ENCODE data around the gene ATR. TPM values are rescaled to one million over a fixed set of nuclear protein-coding genes. Genes with fewer than 3 reads are reported as not detected.
"Not testable (repeated sequence)": the region's sequence is repeated elsewhere in the genome, so short reads cannot be mapped to it uniquely, and the experiment has no call there.

Gene ATR
- polyA plus RNA-seq (2013, experiment 1 of 2; ENCODE audit: insufficient read length) = 12.7 TPM
- 13.0 TPM for polyA plus RNA-seq (2013, experiment 2 of 2; ENCODE audit: insufficient read length)

DNA sequence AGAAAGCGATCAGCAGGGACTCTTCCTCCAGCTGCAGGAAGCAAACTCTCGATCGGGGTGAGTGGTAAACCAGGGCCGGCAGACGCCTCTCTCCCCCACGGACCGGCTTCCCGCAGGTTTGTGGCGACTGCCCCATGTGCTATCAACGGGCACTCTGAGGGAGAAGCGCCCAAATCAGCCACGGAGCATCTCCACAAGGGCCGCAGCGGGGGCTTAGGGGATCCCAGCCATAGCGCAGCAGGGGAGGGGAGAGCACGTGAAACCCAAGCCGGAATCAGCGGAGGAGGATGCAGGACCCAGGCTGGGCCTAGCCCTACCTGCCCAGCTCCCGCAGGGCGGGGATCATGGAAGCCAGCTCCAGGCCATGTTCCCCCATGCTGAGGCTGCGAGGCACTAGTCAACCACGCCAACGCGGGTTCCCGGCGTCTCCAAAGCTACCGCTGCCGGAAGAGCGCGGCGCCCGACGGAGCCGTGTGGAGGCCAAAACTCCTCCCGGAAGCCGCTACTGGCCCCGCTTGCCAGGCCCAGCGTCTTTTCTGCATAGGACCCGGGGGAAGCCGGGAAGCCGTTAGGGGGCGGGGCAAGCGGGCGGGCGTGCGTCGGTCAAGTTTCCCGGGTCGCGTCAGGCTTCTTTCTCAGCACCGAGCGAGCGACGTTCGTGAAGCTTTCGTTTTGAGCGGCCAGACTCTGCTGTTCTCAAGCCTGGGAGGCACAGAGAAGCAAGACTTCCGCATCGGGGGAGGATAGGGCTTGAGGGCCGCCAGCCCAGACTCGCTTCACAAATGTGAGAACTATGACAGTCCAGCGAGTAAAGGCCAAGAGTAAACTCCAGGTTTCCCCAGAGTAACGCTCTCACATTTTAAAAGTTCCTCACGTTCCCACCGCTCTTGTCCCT lies at the start of gene ATR:
ATR (minus strand) TSS at position 405 of the 895 bp plus-strand sequence; CDS start at position 376, 29 bp downstream.
- DNase-seq = peak; percentile 97

DNA sequence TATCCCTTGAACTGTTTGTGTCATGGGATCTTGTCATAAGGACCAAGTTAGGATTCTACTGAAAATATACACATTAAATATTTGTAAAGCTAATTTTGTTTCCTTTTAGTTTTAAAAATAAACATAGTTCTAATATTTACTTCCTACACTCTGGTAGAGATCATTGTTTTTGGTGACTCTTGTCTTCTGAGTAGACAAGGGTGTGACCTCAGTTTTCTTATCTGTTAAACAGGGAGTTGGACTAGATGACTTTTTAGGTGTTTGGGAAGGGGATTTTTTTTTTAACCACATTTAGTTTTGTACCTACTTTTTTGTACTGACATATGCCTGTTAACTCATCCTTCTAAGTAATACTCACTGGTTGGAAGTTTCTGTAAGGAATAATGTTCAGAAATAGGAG lies 48.4 kb upstream of the ATR start:
- no peak for DNase-seq

DNA sequence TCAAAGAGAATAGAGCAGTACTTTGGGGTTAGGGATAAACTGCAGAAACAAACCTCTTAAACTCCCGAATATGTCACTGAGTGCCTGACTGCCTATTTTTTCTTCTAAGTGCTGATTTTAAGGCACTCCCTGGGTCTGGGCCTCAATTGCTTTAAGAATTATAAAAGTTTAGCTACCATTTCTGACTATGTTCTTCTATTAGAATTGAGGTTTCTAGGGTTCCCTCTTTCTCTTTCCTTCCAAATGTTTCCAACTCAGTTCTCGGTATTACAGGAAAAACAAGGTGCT lies 46.6 kb upstream of the ATR start:
- DNase-seq = no peak

DNA sequence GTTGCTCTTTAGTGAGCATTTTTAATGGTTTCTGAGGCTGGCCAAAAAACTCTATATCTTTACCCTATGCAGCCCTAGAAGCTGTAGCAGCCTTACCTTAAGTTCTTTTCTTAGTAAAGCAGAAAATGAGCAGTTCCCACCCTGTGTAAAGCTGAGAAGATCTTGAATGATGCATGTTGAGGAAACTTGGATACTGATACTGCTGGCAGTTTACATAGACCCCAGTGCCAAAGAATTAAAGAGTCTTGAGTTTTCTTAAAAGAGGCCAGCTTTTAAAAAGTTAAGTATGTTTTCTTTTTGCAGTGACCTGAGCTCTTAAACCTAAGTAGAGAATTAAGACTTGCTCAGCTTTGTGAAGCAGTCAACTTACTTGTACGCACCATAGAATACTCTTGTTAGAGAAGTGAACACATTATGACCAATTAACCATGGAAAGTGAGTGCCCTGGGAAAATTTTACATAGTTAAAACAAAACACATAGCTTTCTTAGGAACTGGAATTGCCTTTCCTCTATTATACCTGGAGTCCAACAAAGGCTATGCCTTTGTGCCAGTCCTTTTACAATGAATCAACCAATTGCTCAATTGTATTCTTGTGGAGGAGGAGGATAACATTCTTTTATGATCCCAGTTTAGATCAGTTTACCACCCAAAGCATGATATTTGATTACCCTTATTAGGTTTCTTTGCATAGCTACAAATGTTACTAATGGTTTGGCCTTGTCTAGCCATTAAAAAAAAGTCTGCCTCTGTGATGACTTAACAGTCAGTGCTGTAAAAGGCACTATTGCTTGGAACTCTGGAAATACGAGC lies 46.0 kb upstream of the ATR start:
- DNase-seq = no peak

DNA sequence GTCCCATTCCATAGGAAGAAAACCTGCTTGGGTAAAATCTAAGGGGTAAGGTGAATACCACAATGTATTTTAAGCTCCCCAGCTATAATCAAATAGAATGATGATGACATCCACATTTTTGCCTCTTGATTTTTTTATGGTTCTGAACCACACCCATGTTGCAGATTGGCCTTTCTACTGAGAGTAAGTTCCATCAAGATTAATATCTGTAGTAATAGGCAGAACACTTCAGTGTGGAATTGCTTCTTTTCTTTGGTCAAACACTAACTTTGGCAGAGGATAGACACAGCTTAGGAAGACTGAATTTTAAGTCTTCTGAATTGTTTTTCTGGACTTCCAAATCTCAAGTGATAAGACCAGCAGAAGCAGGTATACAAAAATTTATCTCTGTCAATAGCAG lies 44.7 kb upstream of the ATR start:
- no peak for DNase-seq

DNA sequence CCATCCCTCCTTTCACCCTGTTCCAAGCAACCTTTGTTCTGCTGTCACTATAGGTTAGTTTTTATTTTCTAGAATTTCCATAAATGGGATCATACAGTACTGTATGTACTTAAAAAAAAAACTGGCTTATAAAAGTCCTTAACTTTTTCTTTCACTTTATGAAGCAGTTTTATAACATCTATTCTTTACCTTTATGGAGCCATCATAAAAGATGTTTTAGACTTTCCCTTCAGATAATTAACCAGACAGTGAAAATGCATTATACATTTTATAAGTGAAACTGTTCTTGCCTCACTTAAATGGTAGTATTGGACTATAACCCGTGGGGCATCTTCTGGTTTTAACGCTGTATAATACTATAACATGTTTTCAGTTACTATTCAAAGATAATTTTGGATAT lies 43.9 kb upstream of the ATR start:
- DNase-seq = no peak

DNA sequence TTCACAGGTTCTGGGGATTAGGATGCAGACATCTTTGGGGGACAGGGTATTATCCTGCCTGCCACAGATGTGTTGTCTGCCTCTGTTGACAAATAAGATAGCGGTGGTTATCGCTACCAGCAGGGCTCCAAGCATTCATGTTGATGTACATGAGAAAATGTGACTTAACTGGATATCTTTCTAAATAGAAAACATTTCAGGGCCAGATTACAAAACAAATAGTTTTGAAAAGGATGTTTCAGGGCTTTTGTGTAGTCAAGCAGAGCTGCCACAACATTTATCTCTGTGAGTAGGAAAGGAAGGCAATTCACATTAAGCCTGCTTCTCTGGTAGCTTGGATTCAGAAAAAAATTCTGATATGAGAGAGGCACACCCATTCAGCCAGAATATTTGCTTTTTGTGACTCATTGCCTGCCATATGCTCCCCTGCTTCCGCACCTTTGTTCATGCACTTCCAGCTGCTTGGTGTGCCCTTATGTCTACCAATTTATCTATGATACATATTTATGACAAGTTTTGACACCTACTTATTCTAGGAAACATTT lies 40.5 kb upstream of the ATR start:
- no peak for DNase-seq

DNA sequence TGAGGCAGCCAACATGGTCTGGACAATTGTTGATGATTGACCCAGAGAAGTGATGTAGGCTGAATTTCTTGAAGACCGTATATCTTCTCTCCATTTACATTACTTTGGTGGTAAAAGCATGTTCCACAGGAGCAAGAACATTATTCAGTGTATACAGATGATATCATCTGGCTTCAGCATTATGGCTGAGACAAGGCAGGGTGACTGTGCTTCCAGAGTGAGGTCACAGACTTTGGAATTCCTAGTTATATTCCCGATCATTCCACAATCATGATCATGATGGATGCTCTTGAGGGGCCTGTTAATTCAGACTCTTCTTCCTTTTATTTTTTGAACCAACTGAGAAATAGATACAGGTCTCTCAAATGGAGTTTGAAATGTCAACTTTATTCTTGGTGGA lies 36.6 kb upstream of the ATR start:
- no peak for DNase-seq

DNA sequence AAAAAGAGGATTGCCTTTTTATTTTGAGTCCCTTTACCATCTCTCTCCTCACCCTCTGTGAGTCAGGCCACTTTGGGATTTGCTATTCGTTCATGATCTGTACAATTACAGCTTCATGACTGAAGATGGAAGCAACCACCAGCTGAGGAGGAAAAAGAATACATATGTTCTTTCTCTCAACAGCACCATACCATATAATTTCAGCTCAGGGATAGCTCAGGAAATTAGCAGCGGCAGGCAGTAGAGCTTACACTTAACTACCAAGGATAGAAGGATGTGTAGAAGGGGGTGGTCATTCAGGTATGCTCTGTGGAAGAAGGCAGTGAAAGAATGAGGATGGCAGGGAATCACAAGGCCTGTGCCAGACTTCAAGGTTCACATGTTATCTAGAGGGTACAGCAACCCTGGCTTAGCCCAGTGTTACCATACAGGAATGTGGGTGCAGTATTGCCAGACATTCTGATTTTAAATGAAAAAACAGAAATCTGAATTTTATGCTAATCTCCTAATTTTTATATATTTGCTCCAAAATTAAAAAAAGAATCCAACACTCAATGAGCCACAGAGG lies 35.6 kb upstream of the ATR start:
- DNase-seq = no peak

DNA sequence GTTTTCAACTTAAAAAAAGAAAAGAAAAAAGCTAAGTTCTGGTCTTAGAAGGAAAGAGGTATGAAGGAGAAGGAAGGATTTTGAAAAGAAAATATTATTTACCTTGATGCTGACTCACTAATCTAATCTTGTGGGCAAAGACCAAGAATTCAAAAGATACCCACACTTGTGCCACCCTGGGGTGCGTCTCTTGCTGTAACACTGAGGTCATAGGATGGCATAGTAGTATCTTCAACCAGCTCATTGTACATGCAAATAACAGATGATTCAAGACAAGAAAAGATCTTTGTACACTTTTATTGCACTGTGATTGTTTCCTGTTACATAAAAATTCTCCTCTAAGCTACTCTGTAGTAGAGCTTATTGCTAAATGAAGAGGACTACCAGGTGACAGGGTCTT lies 35.0 kb upstream of the ATR start:
- no peak for DNase-seq

DNA sequence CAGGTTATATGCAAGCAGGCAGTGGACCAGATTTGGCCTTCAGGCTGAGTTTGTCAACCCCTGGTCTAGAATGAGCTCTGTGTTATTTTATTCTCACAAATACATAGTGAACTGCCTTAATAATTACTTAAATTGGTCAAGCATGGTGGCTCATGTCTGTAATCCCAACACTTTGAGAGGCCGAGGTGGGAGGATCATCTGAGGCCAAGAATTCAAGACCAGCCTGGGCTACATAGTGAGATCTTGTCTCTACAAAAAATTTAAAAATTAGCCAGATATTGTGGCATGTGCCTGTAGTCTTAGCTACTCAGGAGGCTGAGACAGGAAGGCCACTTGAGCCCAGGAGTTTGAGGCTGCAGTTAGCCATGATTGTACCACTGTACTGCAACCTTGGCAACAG lies 32.7 kb upstream of the ATR start:
- no peak for DNase-seq

DNA sequence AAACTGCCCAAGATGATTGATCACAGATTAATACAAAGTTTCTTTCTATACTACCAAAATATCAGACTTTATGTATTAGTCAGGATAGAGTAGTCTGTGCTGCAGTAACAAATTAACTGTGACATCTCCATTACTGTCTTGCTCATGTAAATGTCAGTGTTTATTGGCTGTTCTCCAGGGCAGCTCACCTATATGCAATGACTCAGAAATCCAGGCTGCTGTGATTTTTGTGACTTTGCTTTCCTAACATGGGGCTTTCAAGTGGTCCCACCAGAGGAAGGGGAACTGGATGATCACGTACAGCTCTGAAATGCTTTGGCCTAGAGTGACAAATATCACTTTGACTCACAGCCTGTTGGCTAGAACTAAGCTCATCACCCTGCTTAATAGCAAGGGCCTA lies 30.6 kb upstream of the ATR start:
- DNase-seq = no peak

DNA sequence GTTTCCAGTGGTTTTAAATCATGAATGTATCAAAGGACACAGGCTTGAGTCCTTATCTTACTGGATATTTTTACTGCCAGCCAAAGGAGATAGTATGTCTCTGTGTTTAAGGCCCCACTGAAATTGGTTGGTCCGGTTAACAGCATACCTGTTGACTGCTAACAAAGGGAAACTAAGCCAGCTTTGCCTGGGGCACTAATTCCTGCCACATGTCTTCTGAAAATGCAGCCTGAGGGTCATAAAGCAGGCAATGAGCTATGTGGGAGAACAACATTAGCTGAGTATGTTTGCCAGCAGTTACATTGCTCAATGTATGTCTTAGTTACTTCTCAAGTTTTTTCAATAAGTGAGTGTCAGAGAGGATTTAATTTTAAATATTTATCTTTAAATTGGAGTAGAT lies 30.1 kb upstream of the ATR start:
- DNase-seq = no peak

DNA sequence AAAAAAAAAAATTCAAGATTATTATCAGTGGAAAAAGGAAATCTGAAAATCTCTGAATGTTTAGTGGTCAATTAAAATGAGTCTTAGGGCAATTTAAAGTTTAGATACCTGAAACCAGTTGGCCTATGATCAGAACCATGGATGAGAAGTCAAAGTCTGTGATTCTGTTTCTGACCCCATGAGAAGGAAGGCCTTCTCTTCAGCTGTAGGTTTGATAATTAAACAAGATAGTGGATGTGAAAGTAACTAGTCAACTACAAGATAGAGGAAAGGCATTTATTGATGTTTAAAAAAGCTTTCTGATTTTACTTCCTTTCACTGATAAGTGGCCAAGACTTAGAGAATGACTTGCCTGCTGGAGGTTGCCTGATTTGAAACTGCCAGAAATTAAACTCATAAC lies 26.4 kb upstream of the ATR start:
- no peak for DNase-seq

DNA sequence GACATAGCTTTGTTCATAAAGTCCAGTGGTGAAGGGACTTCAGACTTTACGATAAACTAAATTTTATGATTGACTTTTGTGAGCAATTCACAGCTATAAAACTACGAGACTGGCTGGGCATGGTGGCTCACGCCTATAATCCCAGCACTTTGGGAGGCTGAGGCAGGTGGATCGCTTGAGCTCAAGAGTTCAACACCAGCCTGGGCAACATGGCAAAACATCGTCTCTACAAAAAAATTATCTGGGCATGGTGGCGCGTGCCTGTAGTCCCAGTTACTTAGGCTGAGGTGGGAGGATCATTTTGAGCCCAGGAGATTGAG lies 24.8 kb upstream of the ATR start:
- DNase-seq = not testable (repeated sequence)

DNA sequence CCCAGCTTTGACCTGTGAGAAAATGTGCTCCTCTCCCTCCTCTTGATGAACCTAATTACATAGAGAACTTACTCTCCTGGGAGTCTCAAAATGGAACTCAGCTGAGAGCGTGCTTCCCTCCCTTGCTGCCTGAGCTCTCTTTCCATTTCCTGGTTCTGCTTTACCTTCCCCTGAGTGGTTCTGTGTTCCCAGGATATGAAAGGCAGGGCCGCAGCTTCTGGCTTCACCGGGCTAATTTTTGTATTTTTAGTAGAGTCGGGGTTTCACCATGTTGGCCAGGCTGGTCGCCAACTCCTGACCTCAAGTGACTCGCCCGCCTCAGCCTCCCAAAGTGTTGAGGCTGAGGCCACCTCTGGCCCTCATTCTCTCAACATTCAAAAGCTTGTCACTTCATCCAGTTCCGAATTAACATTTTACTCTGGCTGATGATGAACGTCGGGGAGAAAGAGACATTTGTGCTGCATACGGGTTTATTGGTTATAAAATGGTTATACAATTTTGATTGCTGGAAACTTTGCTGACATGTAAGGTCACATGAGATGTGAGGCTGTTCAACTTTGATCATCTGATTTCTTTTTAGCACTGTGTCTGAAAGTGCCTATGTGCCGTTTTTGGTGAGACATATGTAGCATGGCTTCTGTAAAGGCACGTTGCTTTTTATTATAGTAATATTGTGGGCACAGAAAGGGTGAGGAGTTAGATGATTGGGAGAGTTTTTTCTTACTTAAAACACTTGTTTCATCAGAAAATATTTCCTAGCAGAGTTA lies 24.3 kb upstream of the ATR start:
- DNase-seq = no peak

DNA sequence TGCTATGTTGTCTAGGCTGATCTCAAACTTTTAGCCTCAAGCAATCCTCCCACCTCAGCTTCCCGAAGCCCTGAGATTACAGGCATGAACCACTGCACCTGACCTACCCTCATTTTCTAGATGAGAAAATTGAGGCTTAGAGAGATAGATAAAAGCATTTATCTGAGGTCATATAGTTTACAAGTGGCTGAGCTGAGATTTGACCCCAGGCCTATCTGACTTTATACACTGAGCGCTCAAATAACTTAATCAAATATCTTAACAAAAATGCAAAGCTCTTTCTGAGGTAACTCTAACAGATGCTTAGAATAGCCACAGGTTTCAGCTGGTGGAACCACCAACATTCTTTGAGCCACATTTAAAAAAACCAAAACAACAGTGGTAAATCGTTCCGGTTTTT lies 23.2 kb upstream of the ATR start:
- DNase-seq = no peak

DNA sequence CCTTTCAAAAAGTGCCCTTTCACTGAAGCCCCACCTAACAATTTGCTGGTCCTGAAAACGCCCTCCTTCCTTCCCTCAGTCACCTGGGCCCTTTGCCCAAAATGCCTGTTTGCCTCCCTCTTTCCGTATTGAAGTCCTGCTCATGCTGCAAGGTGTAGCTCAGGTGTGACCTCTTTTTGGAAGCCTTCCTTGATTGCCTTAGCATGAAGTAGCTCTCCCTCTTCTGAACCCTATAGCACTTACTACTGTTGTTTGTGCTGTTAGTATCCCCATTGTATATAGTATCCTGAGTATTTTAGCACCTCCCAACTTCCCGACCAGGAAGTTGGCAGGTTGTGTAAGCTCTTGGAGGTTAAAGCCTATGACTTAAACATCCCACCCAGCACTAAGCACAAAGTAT lies 19.4 kb upstream of the ATR start:
- no peak for DNase-seq

DNA sequence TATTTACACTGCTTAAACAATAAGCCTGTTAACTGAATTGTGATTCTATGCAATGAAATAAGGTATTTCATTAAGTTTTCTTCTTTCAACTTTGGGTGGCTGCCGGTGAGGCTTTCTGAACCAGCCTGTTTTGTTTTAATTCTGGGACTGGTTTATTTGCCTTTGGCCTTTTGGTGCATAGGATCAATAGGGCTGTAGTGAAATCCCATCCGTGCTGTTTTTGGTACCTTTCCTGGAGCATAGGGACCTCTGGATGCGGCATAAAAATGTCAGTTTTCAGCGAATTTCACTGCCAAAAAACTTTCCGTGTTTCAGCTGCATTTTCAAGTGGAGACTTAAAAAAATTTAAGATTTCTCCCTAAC lies 18.2 kb upstream of the ATR start:
- DNase-seq = no peak

DNA sequence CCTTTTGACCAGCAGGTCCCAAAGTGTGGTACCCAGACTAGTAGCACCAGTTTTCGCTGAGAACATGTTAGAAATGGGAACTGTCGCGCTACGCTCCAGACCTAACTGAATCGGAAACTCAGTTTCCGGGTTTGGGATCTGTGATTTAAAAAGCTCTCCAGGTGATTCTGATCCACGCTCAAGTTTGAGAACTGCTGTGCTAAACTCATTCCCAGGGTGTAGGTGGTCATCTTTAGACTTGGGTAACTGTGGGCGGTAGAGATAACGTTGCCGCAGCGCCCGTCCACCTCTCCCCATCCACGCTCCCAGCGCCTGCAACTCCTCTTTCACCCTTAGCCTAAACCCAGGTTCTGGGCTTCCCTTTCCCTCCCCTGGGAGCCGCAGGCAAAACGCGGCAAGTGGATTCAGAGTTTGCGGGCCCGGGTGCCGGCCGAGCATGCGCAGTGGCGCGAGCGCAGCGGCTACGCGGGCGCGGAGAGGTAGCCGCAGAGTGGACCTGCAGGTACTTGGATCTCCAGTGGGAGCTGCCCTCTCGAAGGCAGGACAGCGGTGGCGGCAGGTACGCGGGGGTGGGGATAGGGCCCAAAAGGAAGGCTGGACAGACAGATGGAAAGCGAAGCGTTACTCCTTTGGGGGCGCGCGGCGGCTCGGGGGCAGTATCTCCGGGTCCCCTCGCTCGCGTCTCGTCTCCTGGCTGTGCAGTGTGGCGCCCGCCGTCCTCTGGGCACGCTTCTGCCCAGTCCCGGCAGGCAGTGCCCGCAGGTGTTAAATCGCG lies 17.6 kb upstream of the ATR start, which contains the start of gene PLS1:
PLS1 (plus strand) TSS at position 443 of the 775 bp plus-strand sequence. CDS start 67,845 bp downstream, outside the sequence.
- peak; percentile 78 for DNase-seq

DNA sequence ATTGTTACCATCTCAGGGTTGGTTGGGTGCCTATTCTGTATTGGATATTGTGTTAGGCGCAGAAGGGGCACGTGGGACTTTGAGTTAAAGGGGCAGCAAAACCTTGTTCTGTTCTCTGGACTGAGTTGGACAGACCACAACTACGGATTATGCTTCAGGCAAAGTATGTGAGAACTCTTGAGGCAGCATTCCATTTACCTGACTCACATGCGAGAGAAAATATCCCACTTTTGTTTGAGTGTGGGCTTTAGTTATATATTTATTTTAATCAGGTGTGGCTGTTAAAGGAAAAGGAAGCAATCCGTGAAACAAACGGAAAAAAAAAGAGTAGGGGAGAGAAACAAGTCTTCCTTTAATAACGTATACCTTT lies 17.0 kb upstream of the ATR start:
- DNase-seq = peak; percentile 85

DNA sequence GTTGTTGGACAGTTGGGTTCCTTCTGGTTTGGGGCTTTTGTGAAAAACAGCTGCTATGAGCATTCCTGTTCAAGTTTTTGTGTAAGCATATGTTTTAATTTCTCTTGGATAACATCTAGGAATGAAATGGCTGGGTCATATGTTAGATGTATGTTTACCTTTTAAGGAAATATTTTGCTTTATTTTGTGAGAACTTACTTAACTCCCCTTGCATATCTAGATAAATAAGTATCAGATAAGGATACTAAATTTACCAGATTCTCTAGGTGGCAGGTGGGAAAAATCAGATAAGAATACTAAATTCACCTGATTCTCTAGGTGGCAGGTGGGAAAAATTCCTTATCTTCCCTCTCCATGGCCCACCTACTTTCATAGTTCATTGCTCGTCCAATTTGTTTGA lies 16.6 kb upstream of the ATR start:
- DNase-seq = no peak
